GM18498 (cell line): Measurements from ENCODE around the gene C4orf54.

Source experiments
- ATAC-seq: cut with Tn5 transposase; IDR thresholded peaks from one replicate; pipeline ENCODE4 v1.9.1; 2021; ENCODE audit warnings: mild to moderate bottlenecking, moderate library complexity; ENCODE audit not compliant: unreplicated experiment

The C4orf54 gene

DNA sequence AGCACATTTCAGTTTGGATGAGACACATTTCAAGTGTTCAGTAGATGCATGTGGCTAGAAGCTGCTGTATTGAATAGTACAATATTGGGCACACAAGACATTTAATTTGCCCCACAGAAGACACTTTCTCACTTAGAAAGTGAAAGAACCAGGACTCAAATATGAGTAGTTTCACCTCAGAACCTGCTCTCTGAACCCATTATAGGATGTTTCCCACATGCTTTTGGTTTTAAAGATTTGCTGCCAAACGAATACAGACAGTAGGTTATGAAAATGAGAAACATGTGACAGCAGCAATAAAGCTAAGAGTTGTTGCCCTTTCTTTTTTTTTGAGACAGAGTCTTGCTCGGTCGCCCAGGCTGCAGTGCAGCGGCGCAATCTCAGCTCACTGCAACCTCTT is 32.3 kb downstream of the C4orf54 start:
- ATAC-seq: peak; percentile 66

DNA sequence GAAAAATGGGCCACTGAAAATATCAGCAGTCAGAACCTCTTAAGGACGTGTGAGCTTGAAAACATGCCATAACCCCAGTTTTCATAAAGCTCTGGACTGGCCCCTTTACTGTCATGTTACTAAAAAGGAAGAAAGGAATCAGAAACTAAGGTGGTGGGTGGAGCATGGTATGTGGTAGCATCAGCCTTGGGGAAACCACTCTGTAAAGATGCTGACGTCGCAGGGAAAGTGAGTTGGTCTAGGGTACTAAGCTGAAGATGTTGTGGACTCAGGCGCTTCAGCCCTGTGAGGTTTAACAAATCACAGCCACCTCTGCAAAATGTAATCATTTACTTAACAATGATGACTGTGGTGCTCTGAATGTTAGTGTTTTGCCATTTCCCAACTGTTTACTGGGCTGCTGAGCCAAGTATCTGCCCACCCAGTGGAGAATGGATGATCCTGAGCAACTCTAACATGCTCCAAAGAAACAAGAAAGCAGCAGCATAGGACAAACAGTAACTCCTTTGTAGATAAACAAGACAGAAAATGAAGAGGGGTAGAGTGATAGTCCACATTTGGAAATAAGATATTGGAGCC is 33.4 kb downstream of the C4orf54 start:
- ATAC-seq: peak; percentile 53

DNA sequence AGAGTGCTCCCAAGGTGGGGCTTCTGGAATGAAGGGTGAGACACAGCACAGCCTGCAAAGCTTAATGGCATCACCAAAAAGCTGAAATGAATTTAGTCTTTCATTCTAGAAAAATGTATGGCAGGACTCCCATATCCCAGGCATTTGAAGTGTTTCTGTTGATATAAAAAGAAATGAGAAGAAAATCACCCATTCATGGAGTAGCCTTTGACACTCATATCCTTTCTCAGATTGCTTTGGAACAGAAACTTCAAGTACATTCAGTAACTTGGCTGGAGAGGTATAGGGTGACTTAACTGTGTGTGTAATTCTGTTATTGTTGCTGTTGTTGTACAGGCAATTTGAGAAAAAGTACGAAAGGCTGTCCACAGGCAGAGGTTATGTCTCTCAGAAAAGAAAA is 35.3 kb downstream of the C4orf54 start:
- no peak for ATAC-seq

DNA sequence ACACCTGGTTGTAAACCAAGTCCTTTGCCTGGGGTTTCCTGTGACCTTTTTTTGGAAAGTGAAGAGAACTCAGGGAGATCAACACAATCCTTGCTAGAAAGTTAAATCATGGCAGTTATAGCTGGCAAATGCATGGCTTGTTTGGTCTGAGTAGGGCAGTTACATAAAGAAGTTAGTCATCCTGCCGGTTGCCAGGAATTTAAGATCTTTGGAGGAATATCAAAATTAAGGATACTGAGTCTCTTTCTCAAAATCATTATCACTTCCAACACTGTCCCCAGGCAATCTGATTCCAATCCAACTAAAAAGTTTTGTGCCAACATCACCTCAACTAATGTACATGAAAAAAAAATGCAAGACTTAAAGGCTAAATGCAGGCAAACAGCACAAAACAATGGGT is 40.3 kb downstream of the C4orf54 start:
- no peak for ATAC-seq

DNA sequence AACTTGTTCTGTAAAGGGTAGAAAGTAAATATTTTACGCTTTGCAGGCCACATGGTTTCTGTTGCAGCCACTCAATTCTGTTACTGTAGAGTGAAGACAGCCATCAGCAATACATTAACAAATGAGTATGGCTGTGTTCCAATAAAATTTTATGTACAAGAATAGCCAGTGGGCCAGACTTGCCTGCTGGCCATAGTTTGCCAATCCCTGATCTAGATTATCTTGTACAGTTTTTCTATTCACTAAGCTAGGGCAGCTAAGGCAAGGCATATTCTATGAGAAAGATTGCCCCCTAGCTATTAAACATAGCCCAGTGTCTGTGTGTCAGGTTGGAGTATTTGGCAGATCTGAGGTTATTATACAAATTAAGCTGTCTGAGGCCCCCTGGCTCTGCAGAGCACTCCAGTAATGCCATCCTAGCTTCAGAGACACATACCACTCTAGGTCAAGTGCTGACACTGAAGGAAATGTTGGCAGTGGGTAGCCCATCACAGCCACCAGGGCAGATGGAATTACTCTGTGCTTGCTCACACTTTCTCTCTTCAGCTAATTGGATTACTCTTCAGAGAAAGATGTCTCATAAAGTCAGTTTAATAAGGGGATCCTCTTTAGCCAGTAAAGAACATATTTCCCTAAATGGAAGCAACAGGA is 42.3 kb downstream of the C4orf54 start:
- ATAC-seq: no peak

DNA sequence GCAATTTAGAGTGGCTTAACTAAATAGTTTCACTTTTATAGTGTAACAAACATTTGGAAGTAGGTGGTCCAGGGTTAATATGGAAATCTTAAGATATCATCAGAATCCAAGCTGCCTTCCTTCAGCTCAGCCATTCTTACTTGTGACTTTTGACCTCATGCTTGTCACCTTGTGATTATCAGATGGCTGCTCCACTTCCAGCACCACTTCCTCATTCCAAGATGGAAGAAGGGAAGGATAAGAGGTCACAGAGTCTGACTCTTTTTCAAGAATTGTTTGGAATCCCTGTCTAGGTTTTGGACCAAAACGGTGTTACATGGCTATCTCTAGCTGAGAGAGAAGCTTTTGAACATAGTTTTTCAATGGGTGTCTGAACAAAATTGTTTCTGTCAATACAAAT is 43.1 kb downstream of the C4orf54 start:
- no peak for ATAC-seq

DNA sequence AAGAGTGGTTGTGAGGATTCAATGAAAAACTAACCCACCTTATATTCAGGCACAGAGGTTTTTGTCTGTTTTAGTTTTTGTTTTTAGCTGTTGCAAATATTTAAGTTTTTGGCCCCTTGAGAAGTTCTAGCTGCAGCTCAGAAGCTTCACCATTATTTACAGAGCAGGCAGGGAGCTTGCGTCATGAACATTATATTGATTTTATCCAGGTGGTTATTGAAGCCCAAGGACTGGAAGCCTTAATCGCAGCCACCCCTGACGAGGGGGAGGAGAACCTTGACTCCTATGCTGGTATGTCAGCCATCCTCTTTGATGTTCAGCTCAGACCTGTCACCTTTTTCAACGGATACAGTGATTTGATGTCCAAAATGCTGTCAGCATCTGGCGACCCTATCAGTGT is 44.9 kb downstream of the C4orf54 start:
- ATAC-seq: no peak

DNA sequence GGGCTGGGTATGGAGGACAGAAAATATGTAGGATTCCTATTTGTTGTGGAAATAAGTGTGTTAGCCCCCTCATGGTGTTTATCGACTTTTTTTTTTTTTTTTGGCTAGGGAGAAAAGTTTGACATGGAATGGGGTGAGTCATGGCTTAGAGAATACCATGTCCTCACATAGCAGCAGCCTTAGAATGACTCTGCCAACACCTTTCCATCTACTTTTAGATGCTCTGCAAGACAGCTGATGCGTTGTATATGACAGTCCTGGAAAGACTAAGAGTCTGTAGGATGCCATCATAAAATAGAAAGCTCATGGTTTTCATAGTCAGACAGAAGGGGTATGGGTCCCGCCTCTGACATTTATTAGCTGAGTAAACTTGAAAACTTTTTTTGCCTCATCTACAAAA is 45.3 kb downstream of the C4orf54 start:
- no peak for ATAC-seq

DNA sequence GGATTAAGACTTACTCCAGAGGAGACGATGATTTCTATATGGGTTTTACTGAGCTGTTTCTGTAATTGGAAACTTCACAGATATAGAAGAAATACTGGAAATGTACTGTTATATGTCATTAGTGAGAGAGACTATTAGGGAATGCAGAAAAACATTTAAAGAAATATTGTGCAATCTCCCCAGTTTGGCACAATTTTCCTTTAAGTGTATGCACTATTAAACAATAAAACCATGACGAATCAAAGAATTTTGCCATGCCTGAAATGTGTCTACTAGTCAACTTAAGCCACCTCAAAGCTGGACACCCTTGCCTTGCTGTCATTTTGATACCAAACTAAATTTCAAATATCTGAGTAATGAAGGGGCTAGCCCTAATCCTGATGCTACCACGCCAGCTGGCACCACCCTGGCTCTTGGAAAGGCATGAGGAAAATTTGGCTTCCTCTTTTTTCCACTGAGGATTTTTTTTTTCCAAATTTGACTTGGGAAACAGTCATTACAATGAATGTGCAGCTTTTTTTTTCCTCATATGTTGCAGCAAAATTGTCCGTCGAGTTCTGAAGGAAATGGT is 46.9 kb downstream of the C4orf54 start:
- ATAC-seq: no peak

DNA sequence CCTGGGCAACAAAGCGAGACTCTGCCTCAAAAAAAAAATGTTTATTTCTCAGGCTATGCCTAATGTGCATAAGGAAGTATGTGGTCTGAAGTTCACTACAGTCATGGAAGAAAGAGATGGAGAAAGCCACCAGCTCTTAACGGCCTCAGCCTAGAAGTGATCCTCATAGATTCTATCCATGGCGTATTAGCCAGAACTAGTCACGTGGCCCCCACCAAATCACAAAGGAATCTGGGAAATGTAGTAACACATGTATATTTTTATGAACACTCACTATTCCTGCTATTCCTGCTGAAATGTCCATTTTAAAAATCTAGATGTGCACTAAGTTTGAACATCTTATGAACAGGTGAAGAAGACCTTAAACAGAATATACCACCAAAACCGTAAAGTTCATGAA is 49.2 kb downstream of the C4orf54 start:
- no peak for ATAC-seq
